ENCODE measurements around the gene XCL1.

GRCh38 chr1:168572633-168573032, 3.8 kb upstream of the XCL1 start:
- TF ChIP-seq POLR2A (IDR thresholded peaks at IDR 0.05; ENCODE audit: low read depth, low read length) = no peak
- TF ChIP-seq POLR2AphosphoS5 (IDR thresholded peaks at IDR 0.05; ENCODE audit: low read depth, low read length) = no peak
- TF ChIP-seq TAF1 (IDR thresholded peaks at IDR 0.05; ENCODE audit: borderline replicate concordance, low read depth, low read length) = no peak
